ENCODE data around the gene NEK4. TPM values are rescaled to one million over a fixed set of nuclear protein-coding genes. Genes with fewer than 3 reads are reported as not detected.

The NEK4 gene
- total and polyA plus RNA-seq, 2 of the 13 experiments (the other 11 are each of a cell fraction or from before 2014, with no cell fraction given): 16.5 to 38.0 TPM

DNA sequence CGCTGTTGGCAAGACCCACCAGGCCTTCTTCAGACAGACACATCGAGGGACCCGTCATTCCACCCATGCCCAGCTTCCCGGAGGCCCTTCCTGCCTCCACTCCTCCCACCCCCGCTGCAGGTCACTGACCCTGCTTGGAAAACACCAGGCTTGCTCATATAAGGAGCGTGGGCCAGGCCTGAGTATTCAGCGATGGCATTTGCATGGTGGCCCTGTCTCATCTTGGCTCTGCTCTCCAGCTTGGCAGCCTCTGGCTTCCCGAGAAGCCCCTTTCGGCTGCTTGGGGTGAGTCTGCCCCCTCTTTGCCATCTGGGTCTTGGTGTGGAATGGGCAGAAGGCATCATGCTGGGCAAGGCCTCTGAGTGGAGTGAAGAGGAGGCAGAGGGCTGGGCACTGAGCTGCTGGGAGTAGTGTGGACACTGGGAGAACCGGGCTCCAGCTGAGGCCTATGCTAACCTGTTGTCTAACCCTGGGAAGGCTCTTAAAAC lies 23.9 kb upstream of the NEK4 start, which contains the start of gene ITIH3 (continued):
- TF ChIP-seq ZNF224 (CRISPR knock-in tag; IDR thresholded peaks at IDR 0.05) (0 out of 2 replicates have a peak, but pooled peaks have one; percentile 25), NFATC3 (CRISPR knock-in tag; IDR thresholded peaks at IDR 0.05) (no peak), KDM2A (CRISPR knock-in tag; IDR thresholded peaks at IDR 0.05; ENCODE audit: borderline replicate concordance, low read depth) (peak; percentile 32; the same call in 1 of the 2 replicates), RFX1 (IDR thresholded peaks at IDR 0.05) (no peak), BORCS8-MEF2B (CRISPR knock-in tag; IDR thresholded peaks at IDR 0.05) (no peak), ZNF577 (CRISPR knock-in tag; IDR thresholded peaks at IDR 0.05; ENCODE audit: borderline replicate concordance, low read depth) (no peak), ARHGAP35 (CRISPR knock-in tag; IDR thresholded peaks at IDR 0.05; ENCODE audit: borderline replicate concordance) (no peak), TCF12 (IDR thresholded peaks at IDR 0.05) (no peak), TCF12 (CRISPR knock-in tag; IDR thresholded peaks at IDR 0.05) (0 out of 2 replicates have a peak, but pooled peaks have one; percentile 70), ZFP36 (IDR thresholded peaks at IDR 0.05; ENCODE audit: borderline replicate concordance, low read depth, low read length, partially characterized antibody) (no peak), ARNT2 (CRISPR knock-in tag; IDR thresholded peaks at IDR 0.05; ENCODE audit: low read depth) (no peak), ZNF343 (CRISPR knock-in tag; IDR thresholded peaks at IDR 0.05) (no peak)
- TF ChIP-seq, protein P1, sequence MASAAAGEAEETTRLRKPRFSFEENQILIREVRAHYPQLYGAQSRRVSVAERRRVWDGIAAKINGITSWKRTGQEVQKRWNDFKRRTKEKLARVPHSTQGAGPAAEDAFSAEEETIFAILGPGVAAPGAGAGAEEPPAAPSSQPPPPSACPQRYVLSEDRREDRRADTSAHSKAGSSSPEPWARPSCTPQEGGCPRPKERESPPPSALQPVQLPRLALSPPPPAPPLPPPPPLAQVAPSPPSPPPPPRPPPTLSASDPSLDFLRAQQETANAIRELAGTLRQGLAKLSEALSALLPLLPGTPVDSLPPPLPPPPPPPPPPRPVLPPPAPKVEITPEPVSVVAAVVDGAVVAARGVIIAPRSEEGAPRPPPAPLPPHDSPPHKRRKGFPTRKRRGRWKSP (CRISPR knock-in tag; IDR thresholded peaks at IDR 0.05): peak; percentile 40; the same call in 1 of the 2 replicates
- TF ChIP-seq, protein P2, sequence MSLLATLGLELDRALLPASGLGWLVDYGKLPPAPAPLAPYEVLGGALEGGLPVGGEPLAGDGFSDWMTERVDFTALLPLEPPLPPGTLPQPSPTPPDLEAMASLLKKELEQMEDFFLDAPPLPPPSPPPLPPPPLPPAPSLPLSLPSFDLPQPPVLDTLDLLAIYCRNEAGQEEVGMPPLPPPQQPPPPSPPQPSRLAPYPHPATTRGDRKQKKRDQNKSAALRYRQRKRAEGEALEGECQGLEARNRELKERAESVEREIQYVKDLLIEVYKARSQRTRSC (CRISPR knock-in tag; IDR thresholded peaks at IDR 0.05; ENCODE audit: low read depth): no peak
- TF ChIP-seq, protein P3, sequence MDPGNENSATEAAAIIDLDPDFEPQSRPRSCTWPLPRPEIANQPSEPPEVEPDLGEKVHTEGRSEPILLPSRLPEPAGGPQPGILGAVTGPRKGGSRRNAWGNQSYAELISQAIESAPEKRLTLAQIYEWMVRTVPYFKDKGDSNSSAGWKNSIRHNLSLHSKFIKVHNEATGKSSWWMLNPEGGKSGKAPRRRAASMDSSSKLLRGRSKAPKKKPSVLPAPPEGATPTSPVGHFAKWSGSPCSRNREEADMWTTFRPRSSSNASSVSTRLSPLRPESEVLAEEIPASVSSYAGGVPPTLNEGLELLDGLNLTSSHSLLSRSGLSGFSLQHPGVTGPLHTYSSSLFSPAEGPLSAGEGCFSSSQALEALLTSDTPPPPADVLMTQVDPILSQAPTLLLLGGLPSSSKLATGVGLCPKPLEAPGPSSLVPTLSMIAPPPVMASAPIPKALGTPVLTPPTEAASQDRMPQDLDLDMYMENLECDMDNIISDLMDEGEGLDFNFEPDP (CRISPR knock-in tag; conservative IDR thresholded peaks at IDR 0.05): no peak
- TF ChIP-seq, protein P4, sequence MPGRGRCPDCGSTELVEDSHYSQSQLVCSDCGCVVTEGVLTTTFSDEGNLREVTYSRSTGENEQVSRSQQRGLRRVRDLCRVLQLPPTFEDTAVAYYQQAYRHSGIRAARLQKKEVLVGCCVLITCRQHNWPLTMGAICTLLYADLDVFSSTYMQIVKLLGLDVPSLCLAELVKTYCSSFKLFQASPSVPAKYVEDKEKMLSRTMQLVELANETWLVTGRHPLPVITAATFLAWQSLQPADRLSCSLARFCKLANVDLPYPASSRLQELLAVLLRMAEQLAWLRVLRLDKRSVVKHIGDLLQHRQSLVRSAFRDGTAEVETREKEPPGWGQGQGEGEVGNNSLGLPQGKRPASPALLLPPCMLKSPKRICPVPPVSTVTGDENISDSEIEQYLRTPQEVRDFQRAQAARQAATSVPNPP (CRISPR knock-in tag; IDR thresholded peaks at IDR 0.05): no peak
- TF ChIP-seq, protein P5, sequence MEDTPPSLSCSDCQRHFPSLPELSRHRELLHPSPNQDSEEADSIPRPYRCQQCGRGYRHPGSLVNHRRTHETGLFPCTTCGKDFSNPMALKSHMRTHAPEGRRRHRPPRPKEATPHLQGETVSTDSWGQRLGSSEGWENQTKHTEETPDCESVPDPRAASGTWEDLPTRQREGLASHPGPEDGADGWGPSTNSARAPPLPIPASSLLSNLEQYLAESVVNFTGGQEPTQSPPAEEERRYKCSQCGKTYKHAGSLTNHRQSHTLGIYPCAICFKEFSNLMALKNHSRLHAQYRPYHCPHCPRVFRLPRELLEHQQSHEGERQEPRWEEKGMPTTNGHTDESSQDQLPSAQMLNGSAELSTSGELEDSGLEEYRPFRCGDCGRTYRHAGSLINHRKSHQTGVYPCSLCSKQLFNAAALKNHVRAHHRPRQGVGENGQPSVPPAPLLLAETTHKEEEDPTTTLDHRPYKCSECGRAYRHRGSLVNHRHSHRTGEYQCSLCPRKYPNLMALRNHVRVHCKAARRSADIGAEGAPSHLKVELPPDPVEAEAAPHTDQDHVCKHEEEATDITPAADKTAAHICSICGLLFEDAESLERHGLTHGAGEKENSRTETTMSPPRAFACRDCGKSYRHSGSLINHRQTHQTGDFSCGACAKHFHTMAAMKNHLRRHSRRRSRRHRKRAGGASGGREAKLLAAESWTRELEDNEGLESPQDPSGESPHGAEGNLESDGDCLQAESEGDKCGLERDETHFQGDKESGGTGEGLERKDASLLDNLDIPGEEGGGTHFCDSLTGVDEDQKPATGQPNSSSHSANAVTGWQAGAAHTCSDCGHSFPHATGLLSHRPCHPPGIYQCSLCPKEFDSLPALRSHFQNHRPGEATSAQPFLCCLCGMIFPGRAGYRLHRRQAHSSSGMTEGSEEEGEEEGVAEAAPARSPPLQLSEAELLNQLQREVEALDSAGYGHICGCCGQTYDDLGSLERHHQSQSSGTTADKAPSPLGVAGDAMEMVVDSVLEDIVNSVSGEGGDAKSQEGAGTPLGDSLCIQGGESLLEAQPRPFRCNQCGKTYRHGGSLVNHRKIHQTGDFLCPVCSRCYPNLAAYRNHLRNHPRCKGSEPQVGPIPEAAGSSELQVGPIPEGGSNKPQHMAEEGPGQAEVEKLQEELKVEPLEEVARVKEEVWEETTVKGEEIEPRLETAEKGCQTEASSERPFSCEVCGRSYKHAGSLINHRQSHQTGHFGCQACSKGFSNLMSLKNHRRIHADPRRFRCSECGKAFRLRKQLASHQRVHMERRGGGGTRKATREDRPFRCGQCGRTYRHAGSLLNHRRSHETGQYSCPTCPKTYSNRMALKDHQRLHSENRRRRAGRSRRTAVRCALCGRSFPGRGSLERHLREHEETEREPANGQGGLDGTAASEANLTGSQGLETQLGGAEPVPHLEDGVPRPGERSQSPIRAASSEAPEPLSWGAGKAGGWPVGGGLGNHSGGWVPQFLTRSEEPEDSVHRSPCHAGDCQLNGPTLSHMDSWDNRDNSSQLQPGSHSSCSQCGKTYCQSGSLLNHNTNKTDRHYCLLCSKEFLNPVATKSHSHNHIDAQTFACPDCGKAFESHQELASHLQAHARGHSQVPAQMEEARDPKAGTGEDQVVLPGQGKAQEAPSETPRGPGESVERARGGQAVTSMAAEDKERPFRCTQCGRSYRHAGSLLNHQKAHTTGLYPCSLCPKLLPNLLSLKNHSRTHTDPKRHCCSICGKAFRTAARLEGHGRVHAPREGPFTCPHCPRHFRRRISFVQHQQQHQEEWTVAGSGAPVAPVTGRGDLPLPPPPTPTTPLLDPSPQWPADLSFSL (CRISPR knock-in tag; IDR thresholded peaks at IDR 0.05): no peak
- TF ChIP-seq, protein P6, sequence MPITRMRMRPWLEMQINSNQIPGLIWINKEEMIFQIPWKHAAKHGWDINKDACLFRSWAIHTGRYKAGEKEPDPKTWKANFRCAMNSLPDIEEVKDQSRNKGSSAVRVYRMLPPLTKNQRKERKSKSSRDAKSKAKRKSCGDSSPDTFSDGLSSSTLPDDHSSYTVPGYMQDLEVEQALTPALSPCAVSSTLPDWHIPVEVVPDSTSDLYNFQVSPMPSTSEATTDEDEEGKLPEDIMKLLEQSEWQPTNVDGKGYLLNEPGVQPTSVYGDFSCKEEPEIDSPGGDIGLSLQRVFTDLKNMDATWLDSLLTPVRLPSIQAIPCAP (CRISPR knock-in tag; IDR thresholded peaks at IDR 0.05; ENCODE audit: low read depth): no peak

Measured in HepG2 (cell line).